Measurements from ENCODE around the gene PTPRM.

Gene PTPRM

DNA sequence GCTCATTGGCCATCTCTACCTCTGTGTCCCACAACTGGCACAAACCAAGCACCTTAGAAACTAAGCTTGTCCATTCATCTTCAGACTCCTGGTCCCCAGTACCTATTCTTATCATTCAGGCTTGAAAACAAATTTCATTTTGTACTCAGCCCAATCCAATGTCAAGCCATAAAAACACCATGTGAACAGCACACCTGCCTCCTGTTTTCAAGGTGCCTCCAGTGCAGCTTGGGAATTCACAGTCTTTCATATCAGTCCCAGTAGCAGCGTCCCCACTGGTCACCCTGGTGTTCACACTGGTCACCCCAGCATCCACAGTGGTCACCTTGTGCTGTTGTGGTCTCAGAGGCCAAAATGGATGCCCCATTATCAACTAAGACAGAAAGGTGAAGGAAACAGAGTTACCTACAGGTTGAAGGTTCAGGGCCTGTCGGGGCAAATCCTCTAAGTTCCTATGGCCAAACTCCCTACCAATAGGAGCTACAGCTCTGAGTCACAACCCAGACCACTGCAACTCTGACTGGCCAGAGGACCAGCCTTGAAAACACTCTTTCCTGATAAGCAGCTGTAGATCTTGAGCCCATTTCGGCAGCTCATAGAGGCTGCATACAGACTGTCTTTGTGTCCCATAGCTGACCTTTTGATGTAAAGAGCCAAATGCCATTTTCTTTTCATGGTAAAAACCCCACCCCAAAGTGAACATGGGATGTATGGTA, 782.6 kb downstream of the PTPRM start:
- DNase-seq: no peak
- no peak overlapping the region for H2AK5ac ChIP-seq (ENCODE audit: low read length, severe bottlenecking)
- H2AFZ ChIP-seq (ENCODE audit: low read depth, low read length): no peak overlapping the region
- H3K27me3 ChIP-seq (ENCODE audit: control insufficient read depth in 1 of 2, insufficient read depth in 1 of 2, low read length in 2 of 2): no peaks in the 10 kb centered on the region
- H2BK120ac ChIP-seq (ENCODE audit: low read depth, low read length): no peak overlapping the region
- no peak overlapping the region for H3K9ac ChIP-seq (ENCODE audit: low read length)
- peaks cover 11 to 22% of the 10 kb centered on the region in 2 experiments for H3K36me3 ChIP-seq (ENCODE audit: control insufficient read depth in 1 of 2, insufficient read depth in 2 of 2, low read depth in 1 of 2, low read length in 2 of 2)
- no peak overlapping the region for H3K27ac ChIP-seq (ENCODE audit: low read length, poor library complexity, severe bottlenecking)
- 82% methylated on average over 3 of the region's 3 CpGs for WGBS
- no peak overlapping the region for H2BK15ac ChIP-seq (ENCODE audit: low read depth, poor library complexity, severe bottlenecking)
- no peak overlapping the region for H3K18ac ChIP-seq (ENCODE audit: low read depth in 1 of 2, low read length in 2 of 2)
- H2BK12ac ChIP-seq (ENCODE audit: low read length in 2 of 2): no peak overlapping the region
- no peak overlapping the region for H3K4me2 ChIP-seq (ENCODE audit: low read length, poor library complexity, severe bottlenecking)
- H3K23ac ChIP-seq (ENCODE audit: low read length in 2 of 2): no peak overlapping the region
- H2BK5ac ChIP-seq (ENCODE audit: low read depth, low read length, poor library complexity, severe bottlenecking): no peak overlapping the region
- H3K4ac ChIP-seq (ENCODE audit: low read depth in 1 of 2, low read length in 2 of 2): no peak overlapping the region
- H4K8ac ChIP-seq (ENCODE audit: low read length): no peak overlapping the region
- no peak overlapping the region for H3K14ac ChIP-seq (ENCODE audit: low read length in 2 of 2)
- H3K79me1 ChIP-seq (replicated peaks; ENCODE audit: low read length, poor library complexity, severe bottlenecking): peaks cover 2% of the 10 kb centered on the region
- H3K4me1 ChIP-seq (ENCODE audit: control insufficient read depth, insufficient read depth, low read depth, low read length): no peaks in the 10 kb centered on the region
- no peak overlapping the region for H4K91ac ChIP-seq (ENCODE audit: low read length)
- no peak overlapping the region for H3K4me3 ChIP-seq (ENCODE audit: insufficient read depth in 1 of 2, low read depth in 1 of 2, low read length in 2 of 2)
- H3K9me3 ChIP-seq (ENCODE audit: control insufficient read depth, low read length): peaks cover 3% of the 10 kb centered on the region

DNA sequence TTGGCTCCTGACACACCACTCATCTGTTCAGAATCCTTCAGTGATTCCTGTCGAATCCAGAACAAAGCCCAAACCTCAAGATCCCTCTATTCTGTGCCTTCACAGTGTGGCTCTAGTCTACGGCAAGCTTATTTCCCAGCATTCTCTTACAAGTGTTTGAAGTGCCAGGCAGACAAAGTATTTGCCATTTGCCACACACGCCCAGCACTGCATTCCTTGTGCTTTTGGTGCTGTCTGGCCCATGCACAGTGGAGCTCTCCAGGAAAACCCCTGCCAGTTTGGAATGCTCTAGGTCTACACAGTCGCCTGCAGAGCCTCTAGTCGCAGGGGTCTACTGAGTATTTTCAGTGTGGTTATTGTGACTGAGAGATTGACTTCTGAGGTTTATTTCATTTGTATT, 783.5 kb downstream of the PTPRM start:
- Histone ChIP-seq H4K91ac (ENCODE audit: low read length) (no peak overlapping the region), H3K9me3 (ENCODE audit: control insufficient read depth, low read length) (peaks cover 3% of the 10 kb centered on the region), H2BK120ac (ENCODE audit: low read depth, low read length) (no peak overlapping the region), H3K4me3 (ENCODE audit: insufficient read depth in 1 of 2, low read depth in 1 of 2, low read length in 2 of 2) (no peak overlapping the region), H3K36me3 (ENCODE audit: control insufficient read depth in 1 of 2, insufficient read depth in 2 of 2, low read depth in 1 of 2, low read length in 2 of 2) (peaks cover 11 to 22% of the 10 kb centered on the region in 2 experiments), H3K4me1 (ENCODE audit: control insufficient read depth, insufficient read depth, low read depth, low read length) (no peaks in the 10 kb centered on the region), H2BK12ac (ENCODE audit: low read length in 2 of 2) (no peak overlapping the region), H3K14ac (ENCODE audit: low read length in 2 of 2) (no peak overlapping the region), H2BK15ac (ENCODE audit: low read depth, poor library complexity, severe bottlenecking) (no peak overlapping the region), H3K4ac (ENCODE audit: low read depth in 1 of 2, low read length in 2 of 2) (no peak overlapping the region), H2AFZ (ENCODE audit: low read depth, low read length) (no peak overlapping the region), H3K23ac (ENCODE audit: low read length in 2 of 2) (no peak overlapping the region), H3K79me1 (replicated peaks; ENCODE audit: low read length, poor library complexity, severe bottlenecking) (peaks cover 2% of the 10 kb centered on the region), H2BK5ac (ENCODE audit: low read depth, low read length, poor library complexity, severe bottlenecking) (no peak overlapping the region), H2AK5ac (ENCODE audit: low read length, severe bottlenecking) (no peak overlapping the region), H4K8ac (ENCODE audit: low read length) (no peak overlapping the region), H3K18ac (ENCODE audit: low read depth in 1 of 2, low read length in 2 of 2) (no peak overlapping the region), H3K9ac (ENCODE audit: low read length) (no peak overlapping the region), H3K4me2 (ENCODE audit: low read length, poor library complexity, severe bottlenecking) (no peak overlapping the region), H3K27ac (ENCODE audit: low read length, poor library complexity, severe bottlenecking) (no peak overlapping the region), H3K27me3 (ENCODE audit: control insufficient read depth in 1 of 2, insufficient read depth in 1 of 2, low read length in 2 of 2) (no peaks in the 10 kb centered on the region)
- WGBS: 77% methylated on average over 5 of the region's 5 CpGs
- DNase-seq: no peak

DNA sequence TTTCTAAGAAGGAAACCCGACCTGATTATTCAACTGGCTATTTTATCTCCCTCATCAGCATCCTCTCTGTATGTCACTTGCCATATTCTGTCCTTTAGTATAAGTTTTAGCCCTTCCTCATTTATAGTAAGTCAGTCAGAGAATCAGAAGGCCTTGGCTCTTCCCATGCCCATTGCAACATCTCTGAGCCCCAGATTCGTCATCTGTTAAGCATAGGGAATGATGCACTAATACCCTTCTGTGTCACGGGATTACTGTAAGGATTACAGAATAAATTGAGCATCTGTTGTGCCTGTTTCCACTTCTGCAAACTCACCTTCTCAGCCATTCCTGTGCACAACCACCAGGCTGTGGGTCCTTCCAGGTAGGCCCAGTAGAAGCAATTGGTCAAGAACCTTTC, 784.0 kb downstream of the PTPRM start:
- H3K27me3 ChIP-seq (ENCODE audit: control insufficient read depth in 1 of 2, insufficient read depth in 1 of 2, low read length in 2 of 2): no peaks in the 10 kb centered on the region
- H3K4me3 ChIP-seq (ENCODE audit: insufficient read depth in 1 of 2, low read depth in 1 of 2, low read length in 2 of 2): no peak overlapping the region
- no peak overlapping the region for H2BK120ac ChIP-seq (ENCODE audit: low read depth, low read length)
- H4K8ac ChIP-seq (ENCODE audit: low read length): no peak overlapping the region
- no peak overlapping the region for H2BK5ac ChIP-seq (ENCODE audit: low read depth, low read length, poor library complexity, severe bottlenecking)
- H3K4ac ChIP-seq (ENCODE audit: low read depth in 1 of 2, low read length in 2 of 2): no peak overlapping the region
- H3K36me3 ChIP-seq (ENCODE audit: control insufficient read depth in 1 of 2, insufficient read depth in 2 of 2, low read depth in 1 of 2, low read length in 2 of 2): peaks cover 8 to 19% of the 10 kb centered on the region in 2 experiments
- no peak overlapping the region for H3K18ac ChIP-seq (ENCODE audit: low read depth in 1 of 2, low read length in 2 of 2)
- no peak overlapping the region for H3K14ac ChIP-seq (ENCODE audit: low read length in 2 of 2)
- H3K9me3 ChIP-seq (ENCODE audit: control insufficient read depth, low read length): peaks cover 3% of the 10 kb centered on the region
- H3K27ac ChIP-seq (ENCODE audit: low read length, poor library complexity, severe bottlenecking): no peak overlapping the region
- no peak overlapping the region for H2AK5ac ChIP-seq (ENCODE audit: low read length, severe bottlenecking)
- H3K79me1 ChIP-seq (replicated peaks; ENCODE audit: low read length, poor library complexity, severe bottlenecking): peaks cover 2% of the 10 kb centered on the region
- no peak overlapping the region for H2BK15ac ChIP-seq (ENCODE audit: low read depth, poor library complexity, severe bottlenecking)
- whole genome bisulfite sequencing: 86% methylated on average over 3 of the region's 3 CpGs
- no peak overlapping the region for H3K4me2 ChIP-seq (ENCODE audit: low read length, poor library complexity, severe bottlenecking)
- H4K91ac ChIP-seq (ENCODE audit: low read length): no peak overlapping the region
- no peaks in the 10 kb centered on the region for H3K4me1 ChIP-seq (ENCODE audit: control insufficient read depth, insufficient read depth, low read depth, low read length)
- no peak overlapping the region for H2BK12ac ChIP-seq (ENCODE audit: low read length in 2 of 2)
- H2AFZ ChIP-seq (ENCODE audit: low read depth, low read length): no peak overlapping the region
- DNase-seq: no peak
- no peak overlapping the region for H3K23ac ChIP-seq (ENCODE audit: low read length in 2 of 2)
- H3K9ac ChIP-seq (ENCODE audit: low read length): no peak overlapping the region

DNA sequence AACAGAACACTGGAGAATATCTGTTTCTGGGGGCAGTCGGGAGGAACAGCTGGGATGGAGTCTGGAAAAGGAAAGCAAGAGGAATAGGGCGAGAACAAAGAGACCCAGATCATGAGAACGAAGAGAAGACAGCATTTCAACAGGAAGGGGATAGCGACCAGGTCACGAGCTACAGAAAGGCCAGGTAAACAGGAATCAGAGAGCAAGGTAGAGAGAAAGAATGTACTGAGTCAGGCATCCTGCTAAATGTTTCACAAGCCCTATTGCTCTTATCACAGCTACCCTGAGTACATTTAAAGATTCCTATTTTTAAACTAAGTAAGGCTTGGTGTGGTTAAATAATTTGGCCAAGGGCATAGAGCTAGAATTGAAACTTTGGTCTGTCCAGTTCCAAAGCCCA, 787.2 kb downstream of the PTPRM start:
- no peak overlapping the region for H3K18ac ChIP-seq (ENCODE audit: low read depth in 1 of 2, low read length in 2 of 2)
- H3K79me1 ChIP-seq (replicated peaks; ENCODE audit: low read length, poor library complexity, severe bottlenecking): peaks cover 1% of the 10 kb centered on the region
- H2BK15ac ChIP-seq (ENCODE audit: low read depth, poor library complexity, severe bottlenecking): no peak overlapping the region
- peaks cover 3% of the 10 kb centered on the region for H3K9me3 ChIP-seq (ENCODE audit: control insufficient read depth, low read length)
- H3K27ac ChIP-seq (ENCODE audit: low read length, poor library complexity, severe bottlenecking): no peak overlapping the region
- H2BK120ac ChIP-seq (ENCODE audit: low read depth, low read length): no peak overlapping the region
- H3K4me1 ChIP-seq (ENCODE audit: control insufficient read depth, insufficient read depth, low read depth, low read length): no peaks in the 10 kb centered on the region
- H3K36me3 ChIP-seq (ENCODE audit: control insufficient read depth in 1 of 2, insufficient read depth in 2 of 2, low read depth in 1 of 2, low read length in 2 of 2): peaks cover 4 to 12% of the 10 kb centered on the region in 2 experiments
- no peak overlapping the region for H2BK5ac ChIP-seq (ENCODE audit: low read depth, low read length, poor library complexity, severe bottlenecking)
- no peak overlapping the region for H3K23ac ChIP-seq (ENCODE audit: low read length in 2 of 2)
- DNase-seq: no peak
- no peak overlapping the region for H3K14ac ChIP-seq (ENCODE audit: low read length in 2 of 2)
- H3K4ac ChIP-seq (ENCODE audit: low read depth in 1 of 2, low read length in 2 of 2): no peak overlapping the region
- no peaks in the 10 kb centered on the region for H3K27me3 ChIP-seq (ENCODE audit: control insufficient read depth in 1 of 2, insufficient read depth in 1 of 2, low read length in 2 of 2)
- H2BK12ac ChIP-seq (ENCODE audit: low read length in 2 of 2): no peak overlapping the region
- WGBS: 92% methylated on average over 5 of the region's 5 CpGs
- H4K91ac ChIP-seq (ENCODE audit: low read length): no peak overlapping the region
- H4K8ac ChIP-seq (ENCODE audit: low read length): no peak overlapping the region
- H2AK5ac ChIP-seq (ENCODE audit: low read length, severe bottlenecking): no peak overlapping the region
- no peak overlapping the region for H3K4me3 ChIP-seq (ENCODE audit: insufficient read depth in 1 of 2, low read depth in 1 of 2, low read length in 2 of 2)
- H2AFZ ChIP-seq (ENCODE audit: low read depth, low read length): no peak overlapping the region
- no peak overlapping the region for H3K9ac ChIP-seq (ENCODE audit: low read length)
- H3K4me2 ChIP-seq (ENCODE audit: low read length, poor library complexity, severe bottlenecking): no peak overlapping the region

Measured in mesenchymal stem cell (in vitro differentiated cells and primary cell).